GM18511 (cell line): Measurements from ENCODE around the gene ICAM3.
"Not testable (repeated sequence)": the region's sequence is repeated elsewhere in the genome, so short reads cannot be mapped to it uniquely, and the experiment has no call there.

Source experiments
- ATAC-seq: cut with Tn5 transposase; IDR thresholded peaks from one replicate; pipeline ENCODE4 v1.9.1; 2021; ENCODE audit warnings: mild to moderate bottlenecking, moderate library complexity; ENCODE audit not compliant: unreplicated experiment

Gene ICAM3

DNA sequence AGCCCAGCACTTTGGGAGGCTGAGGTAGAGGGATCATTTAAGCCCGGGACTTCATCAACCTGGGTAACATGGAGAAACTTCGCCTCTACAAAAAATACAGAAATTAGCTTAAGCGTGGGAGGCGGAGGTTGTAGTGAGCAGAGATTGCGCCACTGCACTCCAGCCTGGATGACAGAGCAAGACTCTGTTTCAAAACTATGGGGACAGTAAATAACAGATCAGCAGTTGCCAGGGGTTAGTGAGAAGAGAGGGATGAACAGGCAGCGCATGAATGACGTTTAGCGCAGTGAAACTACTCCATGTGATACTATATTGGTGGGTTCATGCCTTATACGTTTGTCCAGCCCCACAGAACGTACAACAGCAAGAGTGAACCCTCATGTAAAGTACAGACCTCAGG is 7.1 kb upstream of the ICAM3 start:
- no peak for ATAC-seq

DNA sequence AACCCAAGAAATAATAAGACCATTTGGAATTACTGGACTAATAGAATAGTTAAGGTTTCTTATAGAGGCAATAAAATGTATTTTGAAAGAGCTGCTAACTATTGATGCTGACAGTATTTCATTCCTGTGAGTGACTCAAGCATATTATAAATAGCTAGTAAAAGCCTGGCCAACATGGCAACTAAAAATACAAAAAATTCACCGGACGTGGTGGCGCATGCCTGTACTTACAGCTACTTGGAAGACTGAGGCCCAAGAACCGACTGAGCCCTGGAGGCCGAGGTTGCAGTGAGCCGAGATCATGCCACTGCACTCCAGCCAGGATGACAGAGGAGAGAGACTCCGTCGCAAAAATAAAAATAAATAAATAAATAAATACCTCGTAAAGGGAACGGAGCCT is 5.4 kb upstream of the ICAM3 start:
- ATAC-seq = no peak

DNA sequence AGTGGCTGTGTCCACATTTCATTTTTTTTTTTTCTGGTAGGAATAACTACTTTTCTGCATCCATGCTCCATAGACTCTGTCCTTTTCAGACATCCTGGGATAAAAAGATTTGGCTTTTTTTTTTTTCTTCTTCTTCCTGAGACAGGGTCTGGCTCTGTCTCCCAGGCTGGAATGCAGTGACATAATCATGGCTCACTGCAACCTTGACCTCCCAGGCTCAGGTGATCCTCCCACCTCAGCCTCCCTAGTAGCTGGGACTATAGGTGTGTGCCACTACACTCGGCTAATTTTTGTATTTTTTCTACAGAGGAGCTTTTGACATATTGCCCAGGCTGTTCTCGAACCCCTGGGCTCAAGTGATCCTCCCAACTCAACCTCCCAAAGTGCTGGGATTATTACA is 4.1 kb upstream of the ICAM3 start:
- ATAC-seq = no peak

DNA sequence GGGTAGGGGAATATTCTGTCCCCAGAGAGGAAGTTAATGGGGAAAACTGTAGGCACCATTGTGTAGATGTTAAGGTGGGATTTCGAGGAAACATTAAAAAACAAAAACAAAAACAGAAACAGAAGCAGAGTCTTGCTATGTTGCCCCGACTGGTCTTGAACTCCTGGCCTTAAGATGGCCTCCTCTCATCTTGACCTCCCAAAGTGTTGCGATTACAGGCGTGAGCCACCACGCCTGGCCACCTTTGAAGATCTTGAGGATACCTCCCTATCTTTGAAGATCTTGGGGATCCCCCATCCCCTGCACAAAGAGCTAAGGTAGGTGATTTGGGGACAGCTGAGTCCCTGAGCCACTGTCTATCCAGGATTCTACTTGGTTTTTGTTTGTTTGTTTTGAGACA is 553 bp upstream of the ICAM3 start:
- ATAC-seq = no peak

DNA sequence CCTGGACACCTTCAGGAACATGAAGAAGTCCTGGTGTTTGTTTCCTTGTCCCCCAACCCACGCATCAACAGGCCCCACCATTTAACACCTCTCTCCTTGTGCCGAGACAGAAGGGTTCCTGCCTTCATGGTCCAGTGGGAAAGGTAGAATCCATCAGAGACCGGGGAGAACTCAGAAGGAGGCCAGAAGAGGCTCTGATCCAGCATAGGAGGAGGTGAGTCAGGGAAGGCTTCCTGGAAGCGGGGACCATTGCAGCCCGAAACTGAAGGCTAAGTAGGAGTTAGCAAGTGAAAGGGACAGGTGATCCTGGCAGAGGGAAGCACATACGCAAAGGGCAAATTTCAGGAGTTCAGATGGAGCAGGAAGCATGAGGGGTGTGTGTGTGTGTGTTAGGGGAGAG is 484 bp downstream of the ICAM3 start:
- no peak for ATAC-seq

DNA sequence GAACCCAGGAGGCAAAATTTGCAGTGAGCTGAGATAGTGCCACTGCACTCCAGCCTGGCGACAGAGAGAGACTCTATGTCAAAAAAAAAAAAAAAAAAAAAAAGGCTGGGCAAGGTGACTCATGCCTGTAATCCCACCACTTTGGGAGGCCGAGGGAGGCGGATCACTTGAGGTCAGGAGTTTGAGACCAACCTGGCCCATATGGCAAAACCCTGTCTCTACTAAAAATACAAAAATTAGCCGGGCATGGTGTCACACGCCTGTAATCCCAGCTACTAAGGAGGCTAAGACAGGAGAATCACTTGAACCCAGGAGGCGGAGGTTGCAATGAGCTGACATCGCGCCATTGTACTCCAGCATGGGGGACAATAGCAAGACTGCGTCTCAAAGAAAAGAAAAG is 2.7 kb downstream of the ICAM3 start:
- not testable (repeated sequence) for ATAC-seq

DNA sequence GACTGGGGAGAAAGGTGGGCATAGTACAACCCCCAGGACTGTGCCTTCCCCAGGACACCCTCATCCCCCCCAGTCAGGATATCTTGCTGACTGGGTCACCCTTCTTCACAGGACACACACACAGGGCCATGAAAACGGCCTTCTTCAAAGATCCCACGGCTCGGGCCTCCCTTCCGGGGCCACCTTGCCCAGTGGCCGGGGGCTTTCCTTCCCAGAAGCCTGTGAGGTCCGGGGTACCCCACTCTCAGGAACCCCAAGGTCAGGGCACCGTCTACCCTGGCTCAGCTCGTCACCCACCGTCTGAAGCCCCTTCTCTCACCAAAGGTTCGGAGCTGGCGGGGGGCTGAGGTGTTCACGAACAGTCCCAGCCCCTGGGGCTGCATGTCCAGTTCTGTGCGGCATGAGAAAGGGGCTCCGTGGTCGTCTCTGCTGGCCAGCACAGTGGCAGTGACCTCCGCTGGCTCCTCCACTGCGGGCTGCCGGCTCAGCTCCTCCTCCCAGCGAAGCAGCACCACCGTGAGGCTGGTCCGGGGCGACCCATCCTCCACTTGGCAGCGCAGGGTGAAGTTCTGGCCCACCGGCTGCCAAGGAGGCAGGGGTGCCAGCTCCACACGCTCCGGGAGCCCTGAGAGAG is 4.0 kb downstream of the ICAM3 start:
- no peak for ATAC-seq

DNA sequence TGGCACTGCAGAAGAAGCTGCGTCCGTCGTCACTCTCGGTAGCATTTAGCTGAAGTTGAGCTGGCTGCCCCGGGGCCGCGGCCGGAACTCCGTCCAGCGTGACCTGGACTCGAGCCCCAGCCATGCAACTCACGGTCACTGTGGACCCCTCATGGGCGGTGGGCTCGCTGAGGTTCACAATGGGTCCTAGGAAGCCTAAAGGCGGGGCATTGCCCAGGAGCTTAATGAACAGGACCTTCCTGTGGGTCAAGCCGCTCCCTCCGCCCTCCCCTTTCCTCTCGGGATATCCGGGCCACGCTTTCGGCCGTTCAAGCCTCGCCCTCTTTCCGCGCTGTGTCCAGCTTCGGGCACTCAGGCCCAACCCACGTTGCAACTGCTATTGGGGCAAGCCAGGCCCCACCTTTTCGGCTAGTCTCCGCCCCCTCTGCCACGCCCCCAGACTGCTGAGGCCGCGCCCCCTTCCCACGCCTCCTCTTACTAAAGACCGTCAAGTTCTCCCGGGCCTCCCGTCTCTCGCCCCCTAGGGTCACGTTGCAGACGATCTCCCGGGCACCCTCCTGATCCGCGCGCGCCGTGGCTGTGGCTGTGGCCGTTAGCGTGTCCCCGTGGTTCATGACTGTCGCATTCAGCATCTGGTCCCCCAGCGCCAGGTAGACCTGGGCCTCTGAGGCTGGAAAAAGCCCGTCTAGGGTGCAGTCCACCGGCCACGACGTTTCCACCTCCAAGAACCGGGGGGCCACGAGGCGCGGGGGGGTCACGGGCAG is 4.7 kb downstream of the ICAM3 start:
- ATAC-seq = no peak

DNA sequence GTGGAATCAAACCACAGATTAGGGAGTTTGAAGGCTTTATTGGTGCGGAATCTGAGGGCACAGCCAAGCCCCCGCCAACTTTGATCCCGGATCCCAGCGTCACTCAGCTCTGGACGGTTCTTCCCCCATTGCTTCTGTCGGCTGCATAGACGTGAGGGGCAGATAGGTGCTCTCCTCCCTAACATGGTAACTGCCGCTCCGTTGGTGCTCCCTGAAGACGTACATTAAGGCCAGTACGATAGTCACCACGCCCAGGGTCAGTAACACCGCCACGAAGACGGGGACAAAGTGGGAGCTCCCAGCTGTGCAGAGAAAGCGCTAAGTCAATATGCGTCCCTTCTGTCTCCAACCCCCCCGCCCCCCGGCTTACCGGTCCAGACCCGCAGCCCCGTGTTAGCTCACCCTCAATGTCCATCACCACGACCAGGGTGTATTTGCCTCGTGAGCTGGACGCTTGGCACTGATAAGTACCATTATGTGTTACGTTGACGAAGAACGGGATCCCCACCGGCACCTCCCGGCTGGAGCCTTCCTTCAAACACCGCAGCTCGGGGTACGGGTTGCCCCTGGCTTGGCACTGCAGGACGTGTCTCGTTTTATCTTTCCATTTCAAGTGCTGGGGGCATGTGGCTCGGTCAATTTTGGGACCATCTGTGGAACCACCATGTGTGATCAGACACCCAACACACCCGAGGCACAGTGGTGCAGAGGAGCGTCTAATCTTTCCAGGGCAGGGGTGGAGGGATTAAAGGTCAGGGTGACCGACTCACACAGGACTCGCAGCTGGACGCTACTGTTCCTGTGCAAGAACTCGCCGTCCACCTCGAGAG is 5.5 kb downstream of the ICAM3 start:
- no peak for ATAC-seq

DNA sequence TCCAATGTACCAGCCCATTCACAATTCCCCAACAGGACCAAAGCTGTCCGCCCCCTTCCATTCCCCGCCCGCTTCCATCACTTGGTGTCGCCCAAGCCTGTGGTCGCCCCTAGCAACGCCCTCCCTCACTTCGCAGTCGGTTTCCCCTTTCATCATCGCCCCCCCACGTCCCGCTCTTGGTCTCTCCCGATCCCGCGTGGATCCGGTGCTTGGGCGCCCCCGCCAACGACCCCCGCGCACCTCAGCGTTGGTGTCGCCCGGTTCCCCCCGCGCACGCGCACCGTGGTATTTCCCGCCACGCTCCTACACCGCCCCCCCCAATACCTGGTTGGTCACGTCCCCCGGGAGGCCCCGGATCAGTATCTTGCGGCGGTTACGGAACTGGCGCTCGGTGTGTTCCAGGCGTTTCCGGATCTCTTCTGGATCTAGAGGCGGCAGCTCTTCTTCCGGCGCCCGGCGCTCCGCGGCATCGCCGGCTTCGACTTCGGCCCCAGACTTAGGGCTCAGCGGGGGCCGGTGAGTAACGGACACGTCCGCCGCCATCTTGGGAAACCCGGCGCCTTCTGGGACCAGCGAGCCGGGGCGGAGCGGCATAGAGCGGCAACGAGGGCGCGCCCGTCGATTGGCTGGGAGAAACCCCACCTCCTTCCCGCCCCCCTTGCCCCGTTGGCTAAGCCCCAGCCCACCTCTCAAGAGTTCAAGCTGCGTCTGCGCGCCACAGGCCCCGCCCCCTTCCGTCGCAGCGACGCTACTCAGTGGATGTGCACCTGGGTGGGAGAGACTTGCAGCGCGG is 6.3 kb downstream of the ICAM3 start, which contains the start of gene RAVER1:
Gene RAVER1, minus strand, starts transcription at position 565 of the 793 bp plus-strand sequence. Its CDS starts 22 bp downstream, at position 543.
- peak; percentile 93 for ATAC-seq

DNA sequence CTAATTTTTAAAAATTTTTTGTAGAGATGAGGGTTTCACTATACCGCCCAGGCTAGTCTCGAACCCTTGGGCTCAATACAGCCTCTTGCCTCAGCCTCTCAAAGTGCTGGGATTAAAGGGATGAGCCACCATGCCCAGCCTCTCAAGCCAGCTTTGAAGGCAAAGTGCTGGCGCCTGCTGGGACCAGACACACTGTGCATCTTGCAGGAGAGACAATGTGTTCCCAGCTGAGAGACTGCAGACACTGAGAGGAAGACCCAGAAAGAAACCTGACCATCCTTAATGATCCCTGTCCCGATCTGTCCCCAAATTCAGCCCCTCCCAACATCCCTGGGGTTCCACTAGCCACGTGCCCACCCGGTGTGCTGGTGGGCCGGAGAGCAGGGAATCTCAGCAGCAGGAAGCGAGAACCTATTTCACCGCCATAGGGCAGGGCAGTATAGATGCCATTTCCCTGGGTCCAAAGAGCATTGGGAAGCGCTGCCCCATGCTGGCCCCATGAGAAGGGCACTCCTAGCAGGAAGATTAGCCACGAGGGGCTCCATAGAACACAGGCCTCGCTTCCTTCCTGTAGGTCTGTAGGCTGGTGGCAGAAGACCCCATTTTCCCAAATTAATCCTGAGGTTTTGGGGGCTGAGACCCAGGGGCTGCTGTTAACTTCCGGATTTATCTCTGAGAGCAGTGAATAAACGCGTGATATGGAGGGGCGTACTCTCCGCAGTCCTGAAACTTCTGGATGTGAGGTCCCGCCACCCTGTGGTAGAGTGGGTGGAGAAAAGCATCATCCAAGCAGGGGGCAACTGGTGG is 7.1 kb downstream of the ICAM3 start:
- no peak for ATAC-seq

DNA sequence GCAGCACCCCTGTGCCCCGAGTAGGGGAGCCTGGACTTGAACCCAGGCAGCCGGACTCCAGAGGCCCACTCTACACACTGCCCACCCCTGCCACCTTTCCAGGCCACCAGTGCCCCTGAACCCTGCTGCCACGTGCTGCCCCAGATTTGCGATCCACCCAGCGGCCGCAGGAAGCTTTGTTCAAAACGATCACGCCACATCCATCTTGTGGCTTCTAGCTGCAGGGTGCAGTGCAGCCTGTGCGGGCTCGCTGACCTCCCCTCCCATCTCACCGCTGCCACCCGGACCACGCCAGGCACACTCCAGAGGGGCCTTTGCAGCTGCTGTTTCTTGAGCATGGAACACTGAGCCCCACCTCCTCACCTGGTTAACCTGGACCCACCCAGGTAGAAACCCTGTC is 9.9 kb downstream of the ICAM3 start:
- ATAC-seq = no peak

DNA sequence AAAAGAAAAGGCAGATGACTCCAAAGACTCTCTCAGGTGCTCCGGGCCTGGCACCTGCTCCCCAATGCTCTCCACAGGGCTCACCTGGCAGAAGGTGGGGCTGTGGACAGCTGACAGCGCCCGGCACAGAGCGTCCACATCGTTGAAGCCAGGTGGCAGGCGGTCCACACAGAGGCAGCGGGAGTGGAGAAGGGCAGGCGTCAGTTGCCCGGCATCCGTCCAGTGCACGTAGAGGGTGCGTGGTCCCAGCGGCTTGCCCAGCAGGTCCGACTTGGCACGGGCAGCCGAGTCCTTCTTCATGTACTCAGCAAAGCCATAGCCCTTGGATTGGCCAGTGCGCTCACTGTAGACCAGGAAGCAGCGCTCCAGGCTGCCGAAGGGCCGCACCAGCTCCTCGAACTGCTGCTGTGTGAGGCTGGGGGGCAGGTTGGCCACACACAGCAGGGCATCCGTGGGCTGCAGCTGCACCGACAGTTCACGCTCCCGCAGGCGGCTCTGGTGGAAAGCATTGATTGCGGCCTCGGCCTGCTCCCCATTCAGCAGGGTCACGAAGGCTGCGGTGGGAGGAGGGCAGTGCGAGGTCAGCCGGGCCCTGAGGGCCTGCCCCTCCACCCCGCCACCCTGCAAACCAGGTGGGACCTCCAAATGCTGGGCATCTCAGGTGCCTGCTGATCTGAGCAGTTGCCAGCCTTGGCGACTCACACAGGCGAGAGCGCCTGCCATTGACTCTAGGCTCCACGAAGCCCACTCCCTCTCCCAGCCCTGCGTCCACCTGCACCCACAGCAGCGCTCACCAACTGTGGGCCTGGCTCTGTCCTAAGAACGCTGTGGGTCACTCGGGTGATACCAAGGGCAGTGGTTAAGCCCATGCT is 10.6 kb downstream of the ICAM3 start:
- no peak for ATAC-seq

DNA sequence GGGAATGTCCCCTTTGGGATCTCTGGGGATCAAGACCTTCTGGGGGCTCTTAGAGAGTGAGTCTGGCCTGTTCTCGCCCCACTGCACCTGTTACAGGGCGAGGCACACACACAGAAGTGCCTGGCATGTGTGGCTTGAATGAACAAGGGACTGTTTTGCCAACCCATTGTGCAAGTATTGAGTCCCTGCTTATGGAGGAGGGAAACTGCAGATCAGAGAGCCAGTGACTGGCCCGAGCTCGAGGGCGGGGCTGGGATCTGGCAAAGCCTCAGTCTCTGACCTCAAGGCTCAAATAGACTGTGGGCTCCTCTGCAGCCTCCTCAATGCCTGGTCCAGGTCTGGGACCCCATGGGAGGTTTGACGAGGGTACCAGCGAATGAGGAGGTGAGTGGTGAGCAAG is 11.6 kb downstream of the ICAM3 start:
- no peak for ATAC-seq

DNA sequence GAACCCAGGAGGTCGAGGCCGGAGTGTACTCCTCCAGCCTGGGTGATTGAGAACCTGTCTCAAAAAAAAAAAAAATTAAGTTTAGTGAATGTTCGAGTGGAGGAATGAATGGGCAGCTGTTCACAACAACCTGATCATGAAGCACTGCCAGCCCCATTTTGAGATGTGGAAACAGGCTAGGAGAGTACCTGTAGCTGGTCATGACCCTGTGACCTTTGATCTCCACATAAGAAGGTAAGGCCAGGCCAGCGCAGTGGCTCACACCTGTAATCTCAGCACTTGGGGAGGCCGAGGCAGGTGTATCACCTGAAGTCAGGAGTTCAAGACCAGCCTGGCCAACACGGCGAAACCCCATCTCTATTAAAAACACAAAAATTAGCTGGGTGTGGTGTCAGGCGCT is 13.7 kb downstream of the ICAM3 start:
- ATAC-seq = no peak

DNA sequence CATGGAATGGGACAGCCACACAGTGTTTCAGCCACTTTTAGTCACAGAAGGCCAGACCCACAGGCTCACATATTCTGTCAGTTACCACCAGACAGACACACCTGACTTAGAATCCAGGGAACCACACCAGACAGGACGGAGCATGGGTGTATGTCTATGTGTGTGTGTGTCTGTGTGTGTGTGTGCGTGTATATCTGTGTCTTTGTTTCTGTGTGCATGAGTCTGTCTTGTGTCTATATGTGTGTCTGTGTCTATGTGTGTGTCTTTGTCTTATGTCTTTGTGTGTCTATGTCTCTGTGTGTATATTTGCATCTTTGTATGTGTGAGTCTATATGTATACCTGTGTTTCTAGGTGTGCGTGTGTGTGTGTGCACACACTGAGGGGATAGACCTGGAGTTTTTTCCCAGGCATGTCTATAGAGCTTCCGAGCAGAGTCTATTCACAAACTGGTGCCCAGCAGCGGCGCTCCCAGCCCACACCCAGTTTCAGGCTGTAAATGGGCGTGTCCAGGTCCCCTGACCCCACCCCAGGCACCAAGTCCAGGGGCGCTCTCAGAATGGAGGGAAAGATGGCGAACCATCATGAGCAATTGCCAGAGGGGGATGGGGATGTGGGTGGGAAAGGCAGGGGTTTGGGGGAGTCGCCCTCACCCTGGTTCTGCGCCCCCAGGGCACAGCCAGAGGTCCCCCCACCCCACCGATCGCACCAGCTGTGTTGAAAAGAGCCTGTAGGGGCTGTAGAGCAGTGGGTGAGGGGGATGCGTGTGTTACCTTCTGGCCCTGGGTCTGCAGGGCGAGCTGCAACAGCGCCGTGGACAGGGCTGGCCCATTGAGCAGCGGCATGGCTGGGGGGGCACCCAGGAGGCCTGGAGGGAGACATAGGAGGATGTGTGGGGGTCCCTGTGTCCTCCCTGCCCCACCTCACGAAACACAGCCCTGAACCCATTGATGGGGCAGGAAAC is 17.3 kb downstream of the ICAM3 start:
- no peak for ATAC-seq

DNA sequence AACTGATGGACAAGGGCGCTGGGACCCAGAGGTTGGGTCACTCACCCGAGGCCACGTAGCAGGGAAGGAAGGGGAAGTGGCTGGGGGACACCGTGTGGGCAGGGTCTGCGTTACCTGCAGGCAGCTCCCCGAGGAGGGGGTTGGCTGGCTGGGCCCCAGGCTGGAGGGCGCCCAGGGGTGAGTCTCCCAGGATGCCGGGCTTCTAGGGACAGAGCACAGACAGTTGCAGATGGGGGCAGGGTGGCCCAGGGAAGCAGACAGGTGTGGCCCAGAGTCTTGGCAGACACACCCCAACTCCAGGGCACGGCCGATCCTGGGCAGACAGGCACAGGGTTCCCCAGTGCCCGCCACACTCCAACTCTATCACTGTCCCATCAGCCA is 18.0 kb downstream of the ICAM3 start:
- ATAC-seq = no peak
